GM12878 (cell line): Measurements from ENCODE around the gene C12orf60.

Experiments used
- ATF2 ChIP-seq: IDR thresholded peaks from 2 replicates; pipeline ENCODE4 v1.6.1; 2012; ENCODE audit warnings: low read length, inconsistent platforms
- CTCF ChIP-seq, 3 experiments: IDR thresholded peaks in 2 of 3; conservative IDR thresholded peaks in 1 of 3; 2 replicates each; pipeline ENCODE4 v1.5.1; 2011; ENCODE audit warnings: low read depth in 3 of 3, low read length in 3 of 3, mild to moderate bottlenecking in 3 of 3, control low read depth in 2 of 3, moderate library complexity in 2 of 3, inconsistent platforms in 1 of 3, mixed read lengths in 1 of 3; ENCODE audit not compliant: control insufficient read depth in 2 of 3, insufficient read depth in 1 of 3; ENCODE audit errors: extremely low read depth in 1 of 3
- E2F4 ChIP-seq: IDR thresholded peaks from 2 replicates; pipeline ENCODE4 v1.6.1; 2012; ENCODE audit warnings: low read depth, low read length, improper control_type of control experiment
- EZH2 ChIP-seq: IDR thresholded peaks from 2 replicates; pipeline ENCODE4 v1.6.1; 2012; ENCODE audit warnings: low read depth, mild to moderate bottlenecking, control low read depth, inconsistent platforms, low read length, borderline replicate concordance; ENCODE audit not compliant: control insufficient read depth
- GABPA ChIP-seq: IDR thresholded peaks from 2 replicates; pipeline ENCODE4 v1.6.1; 2014; ENCODE audit warnings: antibody characterized with exemption, low read depth, mild to moderate bottlenecking, inconsistent platforms
- RAD21 ChIP-seq: IDR thresholded peaks from 2 replicates; pipeline ENCODE4 v1.6.1; 2011; ENCODE audit warnings: mild to moderate bottlenecking, low read depth, low read length, moderate library complexity; ENCODE audit not compliant: insufficient read depth
- STAT1 ChIP-seq: fragments of 450-650 bp; conservative IDR thresholded peaks from 2 replicates; pipeline ENCODE4 v1.6.1; 2014; ENCODE audit warnings: antibody characterized with exemption, mild to moderate bottlenecking

- TF ChIP-seq CTCF (IDR thresholded peaks at IDR 0.05 in 2 of 3, conservative IDR thresholded peaks at IDR 0.05 in 1 of 3; ENCODE audit: control insufficient read depth in 2 of 3, extremely low read depth in 1 of 3, insufficient read depth in 1 of 3, low read depth in 3 of 3, low read length in 3 of 3) (no peak), ATF2 (no peak), GABPA (no peak), EZH2 (no peak), RAD21 (no peak), STAT1 (no peak), E2F4 (no peak)
These were observed 31.0 kb downstream of the C12orf60 start for GRCh38 chr12:14834509-14834908.
